ENCODE measurements around the gene UVSSA.
"Not testable (repeated sequence)": the region's sequence is repeated elsewhere in the genome, so short reads cannot be mapped to it uniquely, and the experiment has no call there.

UVSSA gene

DNA sequence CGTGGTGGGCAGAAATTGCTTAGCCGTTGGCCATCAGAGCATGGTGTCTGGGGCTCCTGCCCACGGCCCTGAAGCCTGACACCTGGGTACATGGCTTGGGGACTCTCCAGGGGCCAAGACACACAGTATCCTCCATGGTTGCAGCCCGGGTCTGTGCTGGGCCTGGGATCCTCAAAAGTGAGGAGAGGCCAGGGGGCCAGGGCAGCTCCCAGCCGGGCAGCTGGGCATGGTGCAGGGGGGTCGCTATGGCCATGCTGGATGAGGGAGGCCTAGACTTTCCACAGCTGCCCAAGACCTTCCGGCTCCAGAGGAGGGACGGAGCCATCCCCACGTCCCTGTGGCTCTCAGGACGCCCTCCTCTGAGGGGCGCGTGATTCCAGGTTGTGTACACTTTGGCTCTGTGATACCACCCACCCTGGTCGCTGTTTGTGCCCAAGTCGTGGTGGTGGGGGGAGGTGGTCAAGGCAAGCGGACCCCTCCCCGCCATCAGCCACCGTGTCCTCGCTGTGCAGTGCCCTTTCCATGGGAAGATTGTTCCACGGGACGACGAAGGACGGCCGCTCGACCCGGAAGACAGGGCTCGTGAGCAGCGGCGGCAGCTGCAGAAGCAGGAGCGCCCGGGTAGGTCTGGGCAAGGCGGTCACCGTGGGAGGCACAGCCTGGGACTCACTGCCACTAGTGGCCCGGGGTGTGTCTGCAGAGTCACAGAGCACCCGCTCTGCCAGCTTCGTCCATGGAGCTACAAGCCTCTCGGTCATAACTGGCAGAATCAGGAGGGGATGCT, 33.6 kb downstream of the UVSSA start:
- H3K9me3 ChIP-seq (ENCODE audit: insufficient read depth, low read depth, low read length): no peaks in the 10 kb centered on the region
- H3K27me3 ChIP-seq (ENCODE audit: insufficient read depth, low read length): no peaks in the 10 kb centered on the region
- no peak overlapping the region for H3K9ac ChIP-seq (ENCODE audit: low read depth, low read length)
- H3K27ac ChIP-seq (ENCODE audit: low read length): no peak overlapping the region
- no peaks in the 10 kb centered on the region for H3K36me3 ChIP-seq (ENCODE audit: insufficient read depth, low read depth, low read length)
- no peaks in the 10 kb centered on the region for H3K4me1 ChIP-seq (ENCODE audit: insufficient read depth, low read length)
- H3K4me3 ChIP-seq (ENCODE audit: low read length): no peak overlapping the region

DNA sequence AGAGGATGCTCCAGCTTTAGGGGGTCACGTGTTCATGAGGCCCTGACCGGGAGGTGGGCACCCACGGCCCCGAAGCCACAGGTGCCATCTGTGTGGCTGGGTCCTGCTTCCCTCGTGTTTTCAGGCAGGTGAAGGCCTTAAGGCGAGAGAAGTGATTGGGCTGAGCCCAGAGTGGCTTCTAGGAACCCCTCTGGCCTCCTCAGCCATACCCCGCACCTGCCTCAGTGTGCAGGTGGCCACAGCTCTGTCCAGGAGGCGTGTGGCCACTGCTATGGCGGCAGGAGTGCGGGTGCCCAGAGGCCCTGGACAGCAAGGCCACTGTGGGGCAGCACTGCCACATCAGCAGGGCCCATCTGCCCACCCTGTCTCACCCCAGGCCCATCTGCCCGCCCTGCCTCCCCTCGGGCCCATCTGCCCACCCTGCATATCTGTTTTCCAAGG, 34.2 kb downstream of the UVSSA start:
- no peak overlapping the region for H3K27ac ChIP-seq (ENCODE audit: low read length)
- H3K4me3 ChIP-seq (ENCODE audit: low read length): no peak overlapping the region
- H3K9ac ChIP-seq (ENCODE audit: low read depth, low read length): no peak overlapping the region
- no peaks in the 10 kb centered on the region for H3K9me3 ChIP-seq (ENCODE audit: insufficient read depth, low read depth, low read length)
- no peaks in the 10 kb centered on the region for H3K4me1 ChIP-seq (ENCODE audit: insufficient read depth, low read length)
- no peaks in the 10 kb centered on the region for H3K27me3 ChIP-seq (ENCODE audit: insufficient read depth, low read length)
- H3K36me3 ChIP-seq (ENCODE audit: insufficient read depth, low read depth, low read length): no peaks in the 10 kb centered on the region

DNA sequence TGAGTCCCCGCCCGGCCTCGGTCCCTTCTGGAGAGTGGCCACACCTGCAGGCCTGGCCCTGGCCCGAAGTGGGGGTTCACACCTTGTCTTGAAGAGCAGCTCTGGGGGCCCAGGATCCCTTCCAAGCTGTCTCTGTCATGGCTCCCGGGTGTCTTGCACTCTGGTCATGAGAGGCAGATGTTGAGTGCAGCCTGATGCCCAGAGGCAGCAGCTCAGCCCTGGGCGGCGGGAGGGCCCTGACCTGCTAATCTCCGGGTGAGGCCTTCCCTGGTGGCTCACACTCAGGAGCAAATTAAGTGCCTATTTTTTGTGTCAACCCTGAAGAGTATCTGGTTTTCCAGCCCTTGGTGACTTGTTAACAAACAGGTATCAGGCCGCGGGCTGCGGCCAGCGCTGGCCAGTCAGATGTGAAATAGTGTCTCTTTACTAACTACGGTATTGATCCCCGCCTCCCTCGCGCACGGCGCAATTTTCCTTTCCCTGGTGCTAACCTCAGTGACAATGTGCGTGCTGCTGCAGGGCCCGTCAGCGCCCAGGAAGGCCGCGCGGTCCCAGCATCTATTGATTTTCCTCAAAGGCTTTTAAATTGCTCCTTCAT, 35.0 kb downstream of the UVSSA start:
- Histone ChIP-seq H3K9me3 (ENCODE audit: insufficient read depth, low read depth, low read length) (no peaks in the 10 kb centered on the region), H3K27me3 (ENCODE audit: insufficient read depth, low read length) (no peaks in the 10 kb centered on the region), H3K4me3 (ENCODE audit: low read length) (no peak overlapping the region), H3K9ac (ENCODE audit: low read depth, low read length) (no peak overlapping the region), H3K27ac (ENCODE audit: low read length) (no peak overlapping the region), H3K36me3 (ENCODE audit: insufficient read depth, low read depth, low read length) (no peaks in the 10 kb centered on the region), H3K4me1 (ENCODE audit: insufficient read depth, low read length) (no peaks in the 10 kb centered on the region)

DNA sequence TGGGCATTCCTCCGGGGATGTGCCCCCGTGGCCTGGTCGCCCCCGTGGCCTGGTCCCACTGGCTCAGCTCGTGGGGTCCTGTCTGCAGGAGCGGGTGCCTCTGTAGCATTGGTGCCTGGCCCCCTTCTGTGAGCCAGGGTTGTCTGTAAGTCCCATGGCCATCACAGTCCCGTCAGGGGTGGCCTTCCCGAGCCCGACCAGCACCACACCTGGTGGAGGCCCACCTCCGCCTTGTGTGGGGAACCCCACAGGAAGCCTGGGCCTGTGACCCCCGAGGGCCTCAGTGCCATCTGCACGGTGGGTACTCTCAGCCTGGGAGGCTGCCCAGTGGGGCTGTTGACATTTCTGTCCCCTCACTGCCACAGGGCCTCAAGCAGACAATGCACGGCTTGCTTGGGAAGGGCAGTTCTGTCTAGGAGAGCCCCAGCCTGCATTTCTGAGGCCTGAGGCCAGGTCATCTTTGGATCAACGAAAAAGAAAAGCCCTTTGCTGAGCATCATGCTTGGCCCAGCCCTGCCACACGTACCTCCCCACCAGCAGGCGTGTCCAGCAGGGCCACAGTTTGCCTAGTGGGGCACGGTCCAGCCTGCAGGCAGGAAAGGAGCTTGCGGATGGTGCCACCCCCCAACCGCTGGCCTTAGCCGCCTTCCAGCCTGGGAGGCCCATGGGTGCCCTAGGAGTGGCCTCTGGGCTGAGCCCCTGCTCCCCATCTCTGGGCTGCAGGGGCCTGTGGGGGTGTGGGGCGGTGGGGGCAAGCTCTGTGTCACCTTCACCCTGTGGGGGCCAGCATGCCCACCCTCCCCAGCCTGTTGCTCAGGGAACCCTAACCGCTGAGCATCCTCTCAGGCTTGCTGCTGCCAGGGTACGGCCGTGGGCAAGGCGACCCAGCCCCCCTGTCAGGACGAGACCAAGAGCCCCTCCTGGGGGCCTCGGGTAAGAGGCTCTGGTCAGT, 36.0 kb downstream of the UVSSA start:
- Histone ChIP-seq H3K9ac (ENCODE audit: low read depth, low read length) (no peak overlapping the region), H3K36me3 (ENCODE audit: insufficient read depth, low read depth, low read length) (no peaks in the 10 kb centered on the region), H3K4me3 (ENCODE audit: low read length) (no peak overlapping the region), H3K27ac (ENCODE audit: low read length) (no peak overlapping the region), H3K4me1 (ENCODE audit: insufficient read depth, low read length) (no peaks in the 10 kb centered on the region), H3K27me3 (ENCODE audit: insufficient read depth, low read length) (no peaks in the 10 kb centered on the region), H3K9me3 (ENCODE audit: insufficient read depth, low read depth, low read length) (no peaks in the 10 kb centered on the region)

DNA sequence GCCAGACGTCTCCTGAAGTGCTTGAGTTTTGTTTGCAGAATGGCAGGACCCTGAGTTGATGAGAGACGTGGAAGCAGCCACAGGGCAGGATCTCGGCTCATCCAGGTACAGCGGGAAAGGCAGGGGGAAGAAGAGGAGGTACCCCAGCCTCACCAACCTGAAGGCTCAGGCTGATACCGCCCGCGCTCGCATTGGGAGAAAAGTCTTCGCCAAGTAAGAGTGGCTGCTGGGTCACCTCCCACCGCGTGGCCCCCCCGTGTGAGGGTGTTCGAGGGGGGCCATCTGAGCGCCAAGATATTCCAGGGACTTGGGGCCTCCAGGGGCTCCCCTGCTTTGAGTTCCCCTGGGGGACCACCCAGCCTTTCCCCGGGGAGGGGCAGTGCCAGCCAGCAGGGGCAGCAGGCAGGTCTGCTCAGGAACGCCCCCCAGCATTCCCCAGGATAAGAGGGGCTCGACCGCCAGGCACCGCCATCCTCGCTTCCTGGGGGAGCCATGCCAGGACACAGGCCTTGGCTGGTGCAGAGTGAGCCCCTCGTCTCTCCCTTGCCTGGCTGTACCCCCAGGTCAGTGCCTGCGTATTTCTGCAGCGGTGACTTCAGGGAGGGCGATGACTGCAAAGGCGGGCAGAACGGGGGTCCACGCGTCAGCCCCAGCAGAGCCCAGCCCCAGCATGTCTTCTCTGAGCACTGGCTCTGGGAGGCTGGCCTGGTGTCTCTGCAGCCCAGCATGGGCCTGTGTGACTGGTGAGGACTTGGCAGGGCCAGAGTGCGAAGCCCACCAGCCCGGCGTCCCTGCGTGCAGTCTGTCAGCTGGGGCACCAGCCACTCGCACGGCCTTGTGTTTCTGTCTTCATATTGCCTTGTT, 37.0 kb downstream of the UVSSA start:
- H3K4me1 ChIP-seq (ENCODE audit: insufficient read depth, low read length): no peaks in the 10 kb centered on the region
- H3K9ac ChIP-seq (ENCODE audit: low read depth, low read length): no peak overlapping the region
- H3K27ac ChIP-seq (ENCODE audit: low read length): no peak overlapping the region
- H3K27me3 ChIP-seq (ENCODE audit: insufficient read depth, low read length): no peaks in the 10 kb centered on the region
- H3K36me3 ChIP-seq (ENCODE audit: insufficient read depth, low read depth, low read length): no peaks in the 10 kb centered on the region
- no peak overlapping the region for H3K4me3 ChIP-seq (ENCODE audit: low read length)
- no peaks in the 10 kb centered on the region for H3K9me3 ChIP-seq (ENCODE audit: insufficient read depth, low read depth, low read length)

DNA sequence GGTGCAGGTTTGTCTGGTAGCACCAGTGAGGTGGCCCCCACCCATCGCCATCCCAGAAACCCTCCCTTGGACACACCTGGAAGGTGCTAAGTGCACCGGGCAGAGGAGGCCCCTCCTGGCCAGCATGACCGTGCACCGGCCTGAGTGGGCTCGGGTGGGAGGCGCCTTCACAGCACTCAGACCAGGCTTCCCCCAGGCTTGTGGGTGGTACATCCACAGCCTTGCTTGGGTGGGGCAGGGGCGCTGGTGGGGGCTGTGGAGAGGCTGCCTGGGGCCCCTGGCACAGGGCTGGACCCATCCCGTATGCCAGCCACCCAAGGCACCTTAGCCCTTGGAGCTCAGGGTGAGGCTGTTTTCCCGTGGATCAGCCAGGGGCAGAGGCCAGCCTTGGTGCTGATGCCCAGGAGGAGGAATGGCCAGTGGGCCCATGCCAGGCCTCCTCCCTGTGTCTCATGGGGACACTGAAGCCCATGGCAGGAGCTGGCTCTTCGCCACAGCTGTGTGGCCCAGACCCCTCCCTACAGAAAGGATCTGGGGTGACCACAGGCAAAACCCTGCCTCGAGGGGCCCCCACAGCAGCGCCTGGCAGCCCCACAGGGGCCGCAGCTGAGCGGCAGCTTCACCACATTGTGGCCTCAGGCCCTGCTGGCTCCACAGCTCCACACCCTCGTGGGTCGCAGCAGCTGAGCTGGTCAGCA, 37.8 kb downstream of the UVSSA start:
- no peaks in the 10 kb centered on the region for H3K27me3 ChIP-seq (ENCODE audit: insufficient read depth, low read length)
- H3K9ac ChIP-seq (ENCODE audit: low read depth, low read length): no peak overlapping the region
- H3K4me3 ChIP-seq (ENCODE audit: low read length): no peak overlapping the region
- no peak overlapping the region for H3K27ac ChIP-seq (ENCODE audit: low read length)
- no peaks in the 10 kb centered on the region for H3K36me3 ChIP-seq (ENCODE audit: insufficient read depth, low read depth, low read length)
- no peaks in the 10 kb centered on the region for H3K9me3 ChIP-seq (ENCODE audit: insufficient read depth, low read depth, low read length)
- H3K4me1 ChIP-seq (ENCODE audit: insufficient read depth, low read length): no peaks in the 10 kb centered on the region

DNA sequence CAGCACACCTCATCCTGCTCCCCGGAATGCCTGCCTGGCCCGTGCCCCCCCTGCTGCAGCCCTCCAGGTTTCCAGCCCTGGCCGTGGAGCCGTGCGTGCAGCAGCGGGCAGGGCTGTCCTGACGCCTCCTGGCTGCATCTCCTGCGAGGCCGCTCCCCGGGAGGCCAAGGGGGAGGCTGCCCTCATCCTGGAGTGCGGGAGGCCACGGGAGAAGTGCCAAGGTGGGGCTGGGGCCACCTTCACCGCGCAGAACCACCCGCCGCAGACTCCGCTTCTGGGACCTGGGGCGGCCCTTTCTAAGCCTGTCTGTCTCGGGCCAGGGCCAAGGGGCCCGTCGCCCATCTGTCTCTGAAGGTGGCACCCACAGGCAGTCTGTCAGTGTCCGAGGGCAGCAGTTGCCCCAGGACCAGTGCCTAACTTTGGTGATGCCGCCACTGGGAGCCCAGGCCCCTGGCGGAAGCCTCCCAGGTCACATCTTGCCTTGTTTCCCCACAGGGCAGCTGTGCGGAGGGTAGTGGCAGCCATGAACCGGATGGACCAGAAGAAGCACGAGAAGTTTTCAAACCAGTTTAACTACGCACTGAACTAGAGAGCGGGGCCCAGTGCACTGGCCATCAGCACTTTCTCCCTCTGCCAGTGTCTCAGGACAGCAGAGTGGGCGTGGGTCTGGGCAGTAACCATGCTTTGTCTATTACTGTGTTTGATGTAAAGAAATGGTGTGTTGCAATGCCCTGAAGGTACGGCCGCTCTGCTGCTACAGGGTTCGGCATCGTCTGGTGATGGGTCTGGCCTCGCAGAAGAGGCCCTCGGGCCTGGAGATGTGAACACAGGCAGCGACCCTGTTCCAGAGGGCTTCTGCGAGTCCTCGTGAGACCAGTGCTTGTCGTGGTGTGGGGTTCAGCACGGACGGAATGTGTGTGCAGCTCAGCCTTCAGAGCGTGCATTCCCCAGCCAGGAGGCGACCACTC, 38.6 kb downstream of the UVSSA start:
- H3K4me3 ChIP-seq (ENCODE audit: low read length): no peak overlapping the region
- H3K27me3 ChIP-seq (ENCODE audit: insufficient read depth, low read length): no peaks in the 10 kb centered on the region
- no peaks in the 10 kb centered on the region for H3K4me1 ChIP-seq (ENCODE audit: insufficient read depth, low read length)
- no peaks in the 10 kb centered on the region for H3K9me3 ChIP-seq (ENCODE audit: insufficient read depth, low read depth, low read length)
- H3K36me3 ChIP-seq (ENCODE audit: insufficient read depth, low read depth, low read length): no peaks in the 10 kb centered on the region
- H3K9ac ChIP-seq (ENCODE audit: low read depth, low read length): no peak overlapping the region
- no peak overlapping the region for H3K27ac ChIP-seq (ENCODE audit: low read length)

DNA sequence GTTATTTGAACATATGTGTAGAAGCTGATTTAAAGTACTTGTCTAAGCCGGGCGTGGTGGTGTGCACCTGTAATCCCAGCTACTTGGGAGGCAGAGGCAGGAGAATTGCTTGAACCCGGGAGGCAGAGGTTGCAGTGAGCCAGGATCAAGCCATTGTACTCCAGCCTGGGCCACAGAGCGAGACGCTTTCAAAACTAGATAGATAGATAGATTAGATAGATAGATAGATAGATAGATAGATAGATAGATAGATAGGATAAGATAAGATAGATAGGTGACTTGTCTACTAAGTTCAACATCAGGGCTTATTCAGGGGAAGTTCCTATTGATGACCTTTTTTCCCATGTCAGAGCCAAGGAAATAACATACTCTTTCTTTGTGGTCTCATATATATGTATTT, 46.4 kb downstream of the UVSSA start:
- not testable (repeated sequence) for H3K27ac ChIP-seq (ENCODE audit: low read length); H3K4me1 ChIP-seq (ENCODE audit: insufficient read depth, low read length); H3K36me3 ChIP-seq (ENCODE audit: insufficient read depth, low read depth, low read length); H3K4me3 ChIP-seq (ENCODE audit: low read length); H3K9ac ChIP-seq (ENCODE audit: low read depth, low read length); H3K27me3 ChIP-seq (ENCODE audit: insufficient read depth, low read length)
- peaks cover 13% of the 10 kb centered on the region for H3K9me3 ChIP-seq (ENCODE audit: insufficient read depth, low read depth, low read length)

DNA sequence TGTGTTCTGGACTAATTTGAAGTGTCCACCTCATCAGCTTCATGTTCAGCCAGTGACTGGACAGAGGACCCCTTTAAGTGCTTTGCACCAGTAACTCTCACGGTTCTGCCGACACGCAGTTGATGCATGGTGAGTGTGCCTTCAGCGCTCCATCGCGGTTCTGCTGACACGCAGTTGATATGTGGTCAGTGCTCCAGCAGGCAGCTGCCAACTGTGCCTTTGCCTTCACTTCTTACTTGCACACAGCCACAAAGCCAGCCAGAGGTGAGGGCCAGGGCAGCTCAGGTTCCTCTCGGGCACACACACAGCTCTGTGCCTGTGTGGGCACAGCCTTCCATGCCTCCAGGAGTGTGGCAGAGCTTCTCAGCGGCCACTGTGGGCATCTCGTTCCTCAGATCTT, 46.9 kb downstream of the UVSSA start:
- H3K9ac ChIP-seq (ENCODE audit: low read depth, low read length): no peak overlapping the region
- H3K4me1 ChIP-seq (ENCODE audit: insufficient read depth, low read length): no peaks in the 10 kb centered on the region
- H3K36me3 ChIP-seq (ENCODE audit: insufficient read depth, low read depth, low read length): no peaks in the 10 kb centered on the region
- H3K9me3 ChIP-seq (ENCODE audit: insufficient read depth, low read depth, low read length): peaks cover 18% of the 10 kb centered on the region
- H3K27ac ChIP-seq (ENCODE audit: low read length): no peak overlapping the region
- H3K27me3 ChIP-seq (ENCODE audit: insufficient read depth, low read length): no peaks in the 10 kb centered on the region
- H3K4me3 ChIP-seq (ENCODE audit: low read length): no peak overlapping the region
